Right lobe of liver (tissue), 6 donors: ENCODE results near the gene POLL. TPM values are rescaled to one million over a fixed set of nuclear protein-coding genes. Genes with fewer than 3 reads are reported as not detected.

Source experiments
- ATAC-seq, 4 donors: fragments of 200-7000 bp; cut with Tn5 transposase; one replicate each; pipeline ENCODE4 v1.9.1; 2020; ENCODE audit warnings: mild to moderate bottlenecking in 4 of 4, moderate library complexity in 4 of 4
- DNase-seq, 3 donors: peaks; one replicate each; pipeline ENCODE4 v3.0.0-alpha.2; 2020
- H3K27ac ChIP-seq, 3 donors: fragments of 200-600 bp; one replicate each; pipeline ENCODE4 v1.8.0; 2022
- H3K27me3 ChIP-seq, 2 donors: fragments of 200-600 bp; one replicate each; pipeline ENCODE4 v1.8.0; 2022
- H3K36me3 ChIP-seq, 4 donors: fragments of 200-600 bp; sonication (generic) in 1 of 4; one replicate each; pipeline versions ENCODE4 v1.5.1 to v1.8.0; 2017 to 2022; ENCODE audit warnings: control low read depth in 1 of 4
- H3K4me1 ChIP-seq, 4 donors: fragments of 200-600 bp; sonication (generic) in 1 of 4; one replicate each; pipeline versions ENCODE4 v1.5.1 to v1.8.0; 2017 to 2022; ENCODE audit warnings: control low read depth in 1 of 4
- H3K4me3 ChIP-seq, 3 donors: fragments of 200-600 bp; one replicate each; pipeline ENCODE4 v1.8.0; 2022
- H3K9me3 ChIP-seq, 4 donors: fragments of 200-600 bp; sonication (generic) in 1 of 4; one replicate each; pipeline versions ENCODE4 v1.5.1 to v1.8.0; 2017 to 2022; ENCODE audit warnings: control low read depth in 1 of 4
- CTCF ChIP-seq, 4 donors: fragments of 200-600 bp in 3 of 4; fragments of 450-650 bp in 1 of 4; IDR thresholded peaks; one replicate each; pipeline versions ENCODE4 v1.5.1 to v1.8.0; 2016 to 2022; ENCODE audit warnings: antibody characterized with exemption in 4 of 4, mild to moderate bottlenecking in 2 of 4
- POLR2A ChIP-seq: fragments of 450-650 bp; IDR thresholded peaks from one replicate; pipeline ENCODE4 v1.6.1; 2017; ENCODE audit warnings: antibody characterized with exemption, mild to moderate bottlenecking
- WGBS: methylation state at CpG from one replicate; pipeline ENCODE4 v1.1.6; 2018; ENCODE audit warnings: low coverage, low lambda C conversion rate; ENCODE audit not compliant: insufficient coverage; ENCODE audit errors: missing lambda C conversion rate; 5-methylcytosine and 5-hydroxymethylcytosine counted together
- intact Hi-C, 2 donors: fragments of 100-400 bp; cut with DNase I; formaldehyde crosslinking; loops; one replicate each; pipeline versions ENCODE4 v1.11.2 to v1.14.1; 2022
- total RNA-seq, 6 experiments: library from RNA; depleted of rRNA in 2 of 6; stranded (reverse); fragments of >200 nt in 2 of 6; fragmentation: NEBNext Ultra II Directional in 3 of 6; extraction: Animal tissue kit (Norgen Biotek cat#: 25700) in 3 of 6; gene quantifications; one replicate each; pipeline versions ENCODE4 v1.1.0 to v1.2.4, GENCODE V29; 2016 to 2023
- donor health status: DM: no; HTN: yes; CAD: no.
- donor health status: DM: no; HTN: no; CAD: no.
- donor health status: DM: no; HTN: no; CAD: no.
- donor health status: DM: no; HTN: yes; CAD: no.
- donor health status: DM: no; HTN: yes; CAD: no.

POLL gene
- total RNA-seq, 6 experiments from 2014 or later = 8.4 to 15.5 (median 13.2) TPM

- ATAC-seq = no peak
- H3K4me3 ChIP-seq = no peak overlapping the region
- no peaks in the 10 kb centered on the region for H3K4me1 ChIP-seq
- peaks cover 0 to 24% (median 0%) of the 10 kb centered on the region in 4 donors for H3K36me3 ChIP-seq
- intact Hi-C loops = no loop called here
- H3K27ac ChIP-seq = no peak overlapping the region
- TF ChIP-seq POLR2A = no peak
- TF ChIP-seq CTCF (IDR thresholded peaks at IDR 0.05) = no peak
- no peaks in the 10 kb centered on the region for H3K27me3 ChIP-seq
- WGBS = 88% methylated on average over 4 of the region's 10 CpGs
- H3K9me3 ChIP-seq = no peaks in the 10 kb centered on the region
- DNase-seq = no peak
Observed at GRCh38 chr10:101580486-101581399, 7.3 kb downstream of the POLL start.

- DNase-seq = no peak
- peaks cover 0 to 20% (median 0%) of the 10 kb centered on the region in 4 donors for H3K36me3 ChIP-seq
- intact Hi-C loops = no loop called here
Observed at GRCh38 chr10:101579516-101579870, 8.6 kb downstream of the POLL start.

GRCh38 chr10:101578803-101579515 lies 9.1 kb downstream of the POLL start:
- intact Hi-C loops = no loop called here
- TF ChIP-seq POLR2A (no peak), CTCF (IDR thresholded peaks at IDR 0.05) (no peak)
- DNase-seq = no peak
- Histone ChIP-seq H3K27me3 (no peaks in the 10 kb centered on the region), H3K9me3 (no peaks in the 10 kb centered on the region), H3K27ac (no peak overlapping the region), H3K4me3 (no peak overlapping the region), H3K4me1 (no peaks in the 10 kb centered on the region), H3K36me3 (peaks cover 0 to 20% (median 0%) of the 10 kb centered on the region in 4 donors)
- ATAC-seq = no peak
- 80% methylated on average over 1 of the region's 13 CpGs for WGBS

More at GRCh38 chr10:101579516-101579870, 8.6 kb downstream of the POLL start:
- no CpG with 5 or more reads among the region's 12 CpGs for WGBS
- no peak for ATAC-seq
- Histone ChIP-seq H3K4me3 (no peak overlapping the region), H3K27me3 (no peaks in the 10 kb centered on the region), H3K4me1 (no peaks in the 10 kb centered on the region), H3K27ac (no peak overlapping the region), H3K9me3 (no peaks in the 10 kb centered on the region)
- no peak for TF ChIP-seq CTCF (IDR thresholded peaks at IDR 0.05)
- TF ChIP-seq POLR2A = no peak

GRCh38 chr10:101578192-101578591 lies 9.9 kb downstream of the POLL start:
- H3K27ac ChIP-seq = no peak overlapping the region
- no peak for DNase-seq
- TF ChIP-seq POLR2A (no peak), CTCF (IDR thresholded peaks at IDR 0.05) (no peak)
- H3K4me1 ChIP-seq = no peaks in the 10 kb centered on the region
- intact Hi-C loops = no loop called here
- WGBS = 100% methylated on average over 2 of the region's 5 CpGs
- H3K4me3 ChIP-seq = no peak overlapping the region
- H3K27me3 ChIP-seq = no peaks in the 10 kb centered on the region
- ATAC-seq = no peak
- H3K36me3 ChIP-seq = peaks cover 0 to 16% (median 0%) of the 10 kb centered on the region in 4 donors
- H3K9me3 ChIP-seq = no peaks in the 10 kb centered on the region
